Hematopoietic multipotent progenitor cell treated with erythropoietin and hydrocortisone succinate and interleukin-3 and kit ligand, for 17 days (in vitro differentiated cells): ENCODE measurements around the gene TMEM231.
"Not testable (repeated sequence)": the region's sequence is repeated elsewhere in the genome, so short reads cannot be mapped to it uniquely, and the experiment has no call there.

Source experiments
- DNase-seq: peaks from one replicate; pipeline ENCODE4 v3.0.0-alpha.2; 2015; ENCODE audit warnings: low spot score

Gene TMEM231

DNA sequence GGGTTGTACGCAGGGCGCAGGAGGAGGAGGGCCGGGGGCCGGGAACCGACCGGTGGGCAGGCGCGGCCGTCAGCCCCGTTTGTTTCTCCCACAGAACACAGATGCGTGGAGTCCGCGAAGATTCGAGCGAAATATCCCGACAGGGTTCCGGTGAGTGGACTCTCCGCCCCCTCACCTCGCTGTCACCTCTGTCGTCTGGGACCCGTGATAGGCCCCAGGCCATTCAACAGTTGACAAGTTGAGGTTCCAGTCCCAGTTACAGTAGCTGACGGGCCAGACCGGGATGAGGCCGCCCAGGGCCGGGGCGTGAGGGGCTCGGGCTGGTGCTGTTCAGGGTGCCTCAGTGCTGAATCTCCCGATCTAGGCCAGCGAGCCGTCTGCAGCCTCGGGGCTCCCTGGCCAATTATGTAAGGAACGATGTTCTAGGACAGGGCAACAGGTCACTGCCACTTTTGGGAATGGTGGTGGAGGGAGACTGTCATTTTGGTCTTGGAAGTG, 10.8 kb upstream of the TMEM231 start:
- peak; percentile 65 for DNase-seq

DNA sequence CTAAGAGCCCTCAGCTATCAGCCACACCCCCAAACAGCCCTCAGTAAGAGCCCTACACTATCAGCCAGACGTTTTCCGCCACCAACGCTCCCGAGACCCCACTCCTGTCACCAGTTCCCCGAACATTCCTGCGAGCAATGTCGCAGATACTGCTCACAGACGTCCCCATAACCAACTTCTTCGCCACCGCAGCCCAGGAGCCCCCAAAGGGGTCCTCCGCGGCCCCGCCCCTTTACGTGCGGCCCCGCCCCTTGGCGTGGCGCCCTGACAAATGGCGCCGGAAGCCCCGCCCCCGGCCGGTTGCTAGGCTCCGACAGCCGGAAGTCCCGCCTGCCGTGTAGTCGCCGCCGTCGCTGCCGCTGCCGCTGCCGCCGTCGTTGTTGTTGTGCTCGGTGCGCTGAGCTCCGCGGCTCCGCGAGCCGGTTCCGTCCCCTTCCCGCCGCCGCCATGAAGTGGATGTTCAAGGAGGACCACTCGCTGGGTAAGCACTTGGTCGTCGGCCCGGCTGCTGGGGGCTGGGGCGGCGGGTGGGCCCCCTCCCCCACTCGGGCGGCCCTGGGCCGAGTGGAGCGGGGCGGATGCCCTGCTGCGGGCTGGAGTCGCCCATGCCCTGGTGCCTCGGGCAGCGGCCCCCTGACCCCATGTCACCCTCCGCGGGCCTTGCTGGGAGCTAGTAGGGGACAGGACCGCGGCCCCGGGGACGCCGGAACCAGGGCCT, 10.1 kb upstream of the TMEM231 start, which contains the start of gene GABARAPL2:
GABARAPL2 (plus strand) TSS at position 340 of the 718 bp plus-strand sequence; CDS start at position 448, 108 bp downstream.
- peak; percentile 94 for DNase-seq

DNA sequence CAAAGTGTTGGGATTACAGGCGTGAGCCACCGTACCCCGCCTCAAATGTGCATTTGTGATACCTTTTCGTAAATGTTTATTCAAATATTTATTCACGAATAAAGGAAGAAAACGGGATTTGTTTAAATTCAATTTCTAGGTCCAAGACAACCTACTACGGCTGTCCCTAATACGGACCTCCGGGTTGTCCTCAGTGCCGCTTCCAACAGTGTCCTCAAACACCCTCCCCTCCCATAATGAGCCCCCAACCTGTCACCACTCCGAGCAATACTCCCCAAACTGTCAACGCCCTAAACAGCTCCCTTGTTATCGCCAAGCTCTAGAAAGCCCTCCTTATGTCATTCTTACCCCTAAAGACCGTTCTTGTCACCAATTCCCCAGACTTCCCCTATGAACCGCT, 9.6 kb upstream of the TMEM231 start:
- no peak for DNase-seq

DNA sequence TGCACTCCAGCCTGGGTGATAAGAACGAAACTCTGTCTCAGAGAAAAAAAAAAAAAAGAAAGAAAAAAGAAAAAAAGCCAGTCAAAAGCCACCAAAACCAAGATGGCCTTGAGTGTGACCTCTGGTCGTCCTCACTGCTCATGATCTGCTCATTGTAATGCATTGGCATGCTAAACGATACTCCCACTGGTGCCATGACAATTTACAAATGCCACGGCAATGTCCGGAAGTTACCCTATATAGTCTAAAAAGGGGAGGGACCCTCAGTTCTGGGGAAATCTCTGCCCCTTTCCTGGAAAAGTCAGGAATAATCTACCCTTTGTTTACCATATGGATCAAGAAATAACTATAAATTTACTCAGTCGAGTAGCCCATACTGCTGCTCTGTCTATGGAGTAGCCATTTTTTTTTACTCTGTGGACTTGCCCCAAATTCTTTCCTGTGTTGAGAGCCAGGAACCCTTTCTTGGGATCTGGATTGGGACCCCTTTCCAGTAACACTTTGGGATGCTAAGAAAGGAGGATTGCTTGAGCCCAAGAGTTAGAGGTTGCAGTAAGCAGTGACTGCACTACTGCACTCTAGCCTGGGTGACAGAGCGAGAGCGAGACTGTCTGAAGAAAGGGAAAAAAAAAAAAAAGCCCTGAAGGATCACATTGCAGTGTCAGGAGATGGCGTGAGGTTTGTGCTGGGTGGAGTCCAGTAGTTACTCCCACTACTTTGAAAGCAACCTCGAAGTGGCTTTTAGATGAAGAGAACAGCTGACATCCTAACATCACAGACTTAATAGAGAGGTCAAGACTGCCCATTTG, 3.7 kb upstream of the TMEM231 start:
- DNase-seq = no peak

DNA sequence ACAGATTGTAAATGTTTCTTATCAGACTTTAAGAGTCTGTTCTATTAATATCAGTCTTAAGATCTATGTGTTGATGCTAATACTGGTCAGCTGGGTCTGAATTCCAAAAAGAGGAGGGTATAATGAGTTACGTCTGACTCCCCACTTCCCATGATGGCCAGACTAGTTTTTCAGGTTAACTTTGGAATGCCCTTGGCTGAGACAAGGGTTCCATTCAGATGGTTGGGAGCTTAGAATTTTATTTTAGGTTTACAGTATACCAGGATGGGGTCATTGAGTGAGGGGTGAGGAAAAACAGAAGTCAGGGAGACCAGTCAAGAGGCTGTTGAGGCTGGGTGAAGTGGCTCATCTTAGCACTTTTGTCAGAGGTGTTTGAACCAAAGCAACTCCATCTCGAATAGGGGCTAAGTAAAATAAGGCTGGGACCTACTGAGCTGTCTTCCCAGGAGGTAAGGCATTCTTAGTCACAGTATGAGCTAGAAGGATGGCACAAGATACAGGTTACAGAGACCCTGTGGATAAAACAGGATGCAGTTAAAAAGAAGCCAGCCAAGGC, 2.9 kb upstream of the TMEM231 start:
- no peak for DNase-seq

DNA sequence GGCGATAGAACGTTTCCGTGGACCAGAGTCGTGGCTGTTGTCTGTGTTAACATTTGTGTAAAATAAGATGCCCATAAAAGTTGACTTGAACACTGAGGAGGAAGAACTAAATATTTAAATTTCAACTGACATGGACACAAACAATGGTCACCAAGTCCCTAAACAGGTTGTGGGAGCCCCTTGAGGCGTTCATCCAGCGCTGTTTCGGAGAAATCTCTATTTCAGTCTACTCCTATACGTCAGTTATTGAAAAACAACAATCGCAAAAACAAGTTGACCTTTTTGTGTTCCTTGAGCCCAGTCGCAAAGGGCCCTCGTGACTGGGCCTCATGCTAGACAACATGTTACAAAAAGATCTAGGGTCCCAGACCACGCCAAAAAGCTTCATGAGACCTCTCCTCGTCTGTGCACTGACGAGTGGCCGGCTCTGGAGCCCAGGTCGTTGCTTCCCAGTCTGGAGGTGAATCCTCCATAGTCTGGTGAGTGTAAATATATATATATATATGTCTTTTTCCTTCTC, 439 bp upstream of the TMEM231 start:
- DNase-seq = no peak

DNA sequence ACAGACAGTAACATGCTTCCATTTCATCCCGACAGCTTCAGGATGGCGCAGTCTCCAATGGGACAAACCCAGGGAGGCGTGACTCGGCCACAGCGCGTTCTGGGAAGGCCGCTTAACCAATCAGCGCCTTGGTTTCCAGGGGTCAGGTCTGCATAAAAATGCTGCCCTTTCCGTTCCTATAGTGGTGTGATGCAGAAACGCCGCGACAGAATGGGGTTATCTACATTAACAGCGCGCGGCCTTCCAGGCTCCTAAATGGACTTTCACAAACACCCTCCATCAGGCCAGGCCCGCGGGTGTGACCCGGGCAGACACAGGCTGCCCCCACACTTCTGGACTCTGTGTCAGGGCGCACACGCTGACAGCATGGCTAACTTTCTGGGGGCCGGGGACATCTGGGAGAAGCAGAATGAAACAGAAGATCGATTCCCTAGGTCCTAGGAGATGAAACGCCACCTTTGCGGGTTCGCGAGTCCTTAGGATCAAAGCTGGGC, 792 bp downstream of the TMEM231 start:
- DNase-seq = no peak

DNA sequence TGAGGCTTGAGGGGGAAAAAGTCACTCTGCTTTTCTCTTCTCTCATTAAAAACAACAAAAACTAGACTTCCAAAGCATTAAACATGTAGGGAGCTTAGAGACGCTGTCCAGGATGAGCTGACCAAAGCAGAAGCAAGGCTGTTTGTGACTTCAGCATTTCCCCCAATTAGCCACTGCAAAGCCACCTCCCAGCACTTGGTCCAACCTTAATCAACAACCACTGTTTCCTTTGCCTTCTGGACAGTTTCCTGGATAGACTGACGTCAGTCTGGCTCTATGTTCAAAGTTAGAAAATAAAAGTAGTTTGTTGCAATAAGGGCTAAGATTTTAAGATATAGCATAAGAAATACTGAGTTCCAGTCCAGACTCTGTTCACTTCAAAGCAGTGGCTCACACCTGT, 3.1 kb downstream of the TMEM231 start:
- no peak for DNase-seq

DNA sequence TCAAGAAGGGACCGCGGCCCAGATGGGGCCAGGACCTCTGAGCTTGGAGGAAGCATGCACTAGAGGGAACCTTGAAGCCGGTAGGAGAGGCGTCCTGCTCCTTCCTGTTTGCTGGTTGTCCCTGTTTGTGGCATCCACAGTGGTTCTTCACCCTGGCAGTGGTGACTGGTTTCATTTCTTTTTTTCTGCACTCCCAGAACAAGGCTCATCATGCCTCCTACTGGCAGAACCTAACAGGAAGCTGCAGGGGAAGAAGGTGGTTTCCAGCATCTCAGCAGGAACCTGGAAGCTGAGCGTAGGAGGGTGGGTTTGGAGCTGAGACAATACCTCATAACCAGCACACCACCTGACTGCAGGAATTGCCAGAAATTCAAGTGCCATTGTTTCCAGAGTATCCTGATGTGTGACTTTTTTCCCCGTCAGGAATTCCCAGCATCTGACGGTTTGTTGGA, 5.8 kb downstream of the TMEM231 start:
- DNase-seq = peak; percentile 46

DNA sequence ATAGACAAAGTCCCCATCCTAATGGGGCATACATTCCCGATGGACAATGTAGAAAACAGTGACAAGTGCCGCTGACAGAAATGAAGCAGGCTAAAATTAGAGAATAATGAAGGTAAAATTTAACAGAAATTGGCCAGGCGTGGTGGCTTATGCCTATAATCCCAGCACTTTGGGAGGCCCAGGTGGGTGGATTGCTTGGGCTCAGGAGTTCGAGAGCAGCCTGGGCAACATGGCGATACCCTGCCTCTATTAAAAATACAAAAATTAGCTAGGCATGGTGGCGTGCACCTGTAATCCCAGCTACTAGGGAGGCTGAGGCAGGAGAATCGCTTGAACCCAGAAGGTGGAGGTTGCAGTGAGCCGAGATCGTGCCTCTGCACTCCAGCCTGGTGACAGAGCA, 7.6 kb downstream of the TMEM231 start:
- DNase-seq = not testable (repeated sequence)

DNA sequence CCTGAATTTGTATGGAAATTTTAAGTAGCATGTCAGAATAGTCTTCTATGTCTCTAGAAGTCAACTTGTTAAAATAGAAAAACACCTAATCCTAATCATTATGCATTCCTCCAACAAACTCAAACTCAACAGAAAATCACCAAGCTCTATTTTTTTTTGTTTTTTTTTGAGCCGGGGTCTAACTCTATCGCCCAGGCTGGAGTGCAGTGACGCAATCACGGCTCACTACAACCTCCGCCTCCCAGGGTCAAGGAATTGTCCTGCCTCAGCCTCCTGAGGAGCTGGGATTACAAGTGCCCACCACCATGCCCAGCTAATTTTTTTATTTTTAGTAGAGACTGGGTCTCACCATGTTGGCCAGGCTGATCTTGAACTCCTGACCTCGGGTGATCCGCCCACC, 9.8 kb downstream of the TMEM231 start:
- DNase-seq = no peak

DNA sequence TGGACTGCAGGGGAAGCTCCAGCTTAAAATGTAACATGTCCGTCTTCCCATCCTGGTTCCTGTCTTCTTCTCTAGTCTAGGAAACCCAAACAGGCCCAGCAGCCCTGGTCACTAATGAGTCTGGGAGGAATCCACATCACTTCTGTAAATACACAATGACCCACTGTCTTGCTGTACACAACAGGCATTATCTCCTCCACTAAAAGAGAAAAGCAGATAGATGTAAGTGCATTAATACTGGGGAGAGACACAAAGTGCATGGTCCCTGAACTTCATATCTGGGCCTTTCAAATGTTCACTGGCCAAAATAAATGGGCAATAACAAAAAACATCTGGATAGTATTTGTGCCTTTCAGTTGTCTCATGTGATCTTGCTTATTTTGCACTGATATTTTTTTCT, 10.2 kb downstream of the TMEM231 start:
- not testable (repeated sequence) for DNase-seq

DNA sequence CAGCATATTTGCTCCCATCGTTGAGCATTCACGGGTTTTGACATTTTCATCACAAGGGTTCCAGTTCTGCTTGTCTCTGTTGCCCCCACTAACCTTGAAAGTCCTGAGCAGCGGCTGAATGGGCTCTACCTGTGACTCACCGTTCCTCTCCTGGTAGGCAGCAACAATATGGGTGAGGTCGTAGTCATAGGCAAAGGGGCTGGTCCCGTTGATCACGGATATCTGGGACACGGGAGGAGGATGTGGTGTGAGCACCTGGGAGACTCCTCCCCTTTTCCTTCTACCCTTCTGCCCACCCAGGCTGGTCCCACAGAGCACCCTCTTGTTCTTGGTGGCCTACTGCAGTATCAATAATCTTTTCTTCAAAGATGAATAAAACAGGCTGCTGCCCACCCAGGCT, 13.6 kb downstream of the TMEM231 start:
- not testable (repeated sequence) for DNase-seq

DNA sequence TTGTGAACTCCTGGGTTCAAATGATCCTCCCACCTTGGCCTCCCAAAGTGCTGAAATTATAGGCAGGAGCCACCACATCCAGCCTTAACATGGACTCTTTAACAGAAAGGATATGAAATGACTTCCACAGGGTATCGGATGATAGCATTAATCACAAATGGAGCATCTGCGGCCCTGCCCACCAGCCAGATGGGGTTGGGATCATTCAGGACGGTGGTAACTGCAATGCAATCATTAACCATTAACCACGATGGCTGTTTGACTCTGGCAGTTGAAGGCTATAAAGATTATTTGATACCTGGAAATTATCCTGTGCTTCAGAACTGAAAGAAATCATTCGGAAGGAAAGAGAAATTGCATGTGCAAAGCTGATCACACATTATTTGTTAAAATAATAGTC, 14.8 kb downstream of the TMEM231 start:
- no peak for DNase-seq

DNA sequence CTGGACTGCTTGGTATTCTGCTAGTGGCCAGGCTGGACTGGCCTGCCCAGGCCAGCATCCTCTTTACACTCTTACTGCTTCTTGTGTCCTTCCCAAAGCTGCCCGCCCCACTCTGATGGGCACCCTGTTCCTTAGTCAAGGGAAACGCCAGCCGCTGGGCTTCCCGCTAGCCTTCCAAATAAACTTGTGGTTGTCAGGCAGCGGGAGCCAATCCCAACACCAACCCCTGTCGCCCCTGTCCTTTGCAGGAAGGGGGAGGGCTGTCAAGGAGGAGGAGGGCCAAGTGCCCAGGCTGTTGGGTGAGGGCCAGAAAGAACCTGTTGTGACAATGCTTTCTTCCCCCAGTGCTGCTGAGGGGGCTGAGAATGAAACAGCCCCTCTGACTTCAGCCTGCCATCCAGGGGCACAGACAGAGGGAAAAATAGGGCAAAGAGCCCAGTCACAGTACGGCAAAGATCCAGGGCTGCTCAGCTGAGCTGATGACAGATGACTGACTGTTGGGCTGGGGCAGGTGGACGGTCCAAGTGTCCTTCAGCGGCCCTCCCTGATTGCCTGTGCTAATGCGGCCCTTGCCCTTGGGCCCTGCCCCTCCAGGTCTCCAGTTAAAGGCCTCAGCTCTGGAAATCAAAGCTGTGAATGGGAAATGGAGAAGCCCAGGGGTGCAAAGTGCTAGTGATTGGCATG, 17.0 kb downstream of the TMEM231 start:
- DNase-seq = not testable (repeated sequence)

DNA sequence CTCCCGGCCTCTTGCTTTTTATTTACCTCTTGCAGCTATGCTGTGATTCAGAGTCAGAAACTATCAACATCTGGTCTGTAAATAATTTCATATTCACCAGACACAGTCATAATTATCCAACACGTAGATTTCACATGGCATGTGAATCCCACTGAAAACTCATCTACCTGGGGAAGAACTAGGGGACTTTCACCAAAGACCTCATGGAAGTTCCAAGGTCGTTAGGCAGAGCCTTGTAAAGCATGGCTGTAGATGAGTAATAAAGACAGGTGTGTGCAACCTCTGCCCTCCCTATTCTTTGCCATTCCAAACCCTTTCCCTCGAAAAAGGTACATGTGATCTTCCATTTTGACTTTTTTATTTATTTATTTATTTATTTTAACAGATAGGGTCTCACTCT, 18.3 kb downstream of the TMEM231 start:
- no peak for DNase-seq

DNA sequence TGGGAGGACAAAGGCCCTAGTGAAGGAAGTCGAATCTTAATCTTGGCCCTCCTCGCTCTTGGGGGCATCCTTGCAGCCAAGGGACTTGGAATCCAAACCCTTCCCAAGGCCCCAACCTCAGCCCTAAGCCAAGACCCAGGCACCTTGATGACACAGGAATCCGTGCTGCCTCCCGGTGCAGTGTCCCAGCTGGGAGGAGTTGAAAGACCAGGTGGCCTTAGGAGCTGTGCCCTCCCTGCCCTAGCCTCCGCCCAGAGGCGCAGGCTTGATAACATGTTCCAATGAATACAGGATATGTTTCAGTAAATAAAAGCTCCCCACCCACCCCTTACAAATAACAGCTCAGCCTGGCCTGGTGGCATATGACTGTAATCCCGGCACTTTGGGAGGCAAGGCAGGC, 20.2 kb downstream of the TMEM231 start, which contains the start of gene CHST5:
CHST5 (minus strand) TSS at position 208 of the 400 bp plus-strand sequence. CDS start 5,724 bp downstream, outside the sequence.
- no peak for DNase-seq

DNA sequence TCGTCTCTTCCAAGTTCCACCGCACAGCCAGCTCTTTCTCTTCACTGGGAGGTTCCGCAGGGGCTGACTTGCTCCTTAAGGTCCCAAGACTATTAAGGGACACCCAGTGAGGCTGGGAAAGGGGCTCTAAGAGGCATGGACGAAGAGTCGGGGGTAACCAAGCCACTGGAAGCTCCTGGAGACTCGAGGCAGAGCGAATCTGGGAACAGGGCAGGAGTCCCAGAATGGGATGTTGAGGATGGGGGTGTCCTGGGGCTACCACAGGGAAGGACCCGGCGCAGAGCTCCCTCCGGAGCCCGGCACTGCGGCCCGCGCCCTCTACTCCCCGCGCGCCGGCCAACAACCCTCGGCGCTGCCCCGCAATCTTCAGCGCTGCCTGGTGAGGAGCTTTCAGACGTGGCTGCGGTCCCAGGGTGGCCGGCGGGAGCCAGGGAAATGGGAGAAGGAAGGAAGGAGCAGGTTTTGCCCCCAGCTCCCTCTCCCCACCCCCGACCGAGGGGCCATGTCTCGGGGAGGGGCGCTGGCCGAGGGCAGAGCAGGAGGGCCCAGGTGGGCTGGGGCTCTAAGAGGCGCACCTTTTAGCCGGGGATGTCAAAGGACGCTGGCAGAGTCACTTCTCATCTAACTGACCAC, 20.7 kb downstream of the TMEM231 start:
- DNase-seq = no peak

DNA sequence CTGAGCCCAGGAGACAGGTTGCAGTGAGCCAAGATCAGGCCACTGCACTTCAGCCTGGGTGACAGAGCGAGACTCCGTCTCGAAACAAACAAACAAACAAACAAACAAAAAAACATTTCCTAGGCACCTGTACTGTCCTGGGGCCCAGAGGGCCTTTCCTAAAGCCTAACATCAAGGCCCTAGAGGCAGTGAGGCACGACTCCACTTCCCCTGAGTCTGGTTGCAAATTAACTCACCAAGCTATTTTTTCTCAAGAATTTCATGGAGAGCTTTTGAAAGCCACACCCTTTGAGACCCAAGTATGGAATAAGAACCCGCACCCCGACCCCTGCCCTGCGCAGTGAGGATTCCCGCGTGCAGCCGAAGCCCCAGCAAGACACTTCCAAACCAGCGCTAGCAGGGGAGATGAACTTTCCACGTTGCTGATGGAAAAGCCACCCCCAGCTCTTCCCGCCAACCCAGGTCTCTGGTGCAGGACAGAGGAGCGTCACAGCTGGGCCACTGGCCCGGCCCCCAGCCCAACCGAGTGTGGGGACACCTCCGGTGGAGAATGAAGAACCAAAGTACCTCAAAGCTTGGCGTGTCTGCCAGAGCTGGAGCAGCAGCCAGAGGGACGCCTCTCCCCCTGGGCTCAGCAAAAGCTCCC, 21.4 kb downstream of the TMEM231 start:
- DNase-seq = no peak

DNA sequence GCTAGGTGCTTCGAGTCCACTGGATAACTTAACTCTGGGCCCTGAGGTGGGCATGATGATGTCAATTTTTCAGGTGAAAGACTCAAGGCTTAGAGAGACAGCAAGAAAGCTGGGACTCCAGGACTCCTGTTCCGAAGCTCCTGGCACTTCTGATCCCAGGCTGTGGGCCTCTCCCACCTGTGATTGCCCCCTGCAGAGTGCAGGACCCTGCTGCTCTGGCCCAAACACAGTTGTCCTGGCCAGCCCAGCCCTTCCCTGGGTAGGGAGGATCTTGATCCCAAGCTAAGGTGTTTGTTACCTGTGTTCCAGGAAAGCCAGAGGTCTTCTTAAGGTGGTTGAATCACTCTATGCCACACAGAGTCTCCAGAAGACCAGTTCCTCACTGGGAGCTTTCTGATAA, 23.3 kb downstream of the TMEM231 start:
- no peak for DNase-seq
